ENCODE data around the gene REV3L. TPM values are rescaled to one million over a fixed set of nuclear protein-coding genes. Genes with fewer than 3 reads are reported as not detected.

The REV3L gene
- total and polyA plus RNA-seq, 2 of the 13 experiments (the other 11 are each of a cell fraction or from before 2014, with no cell fraction given), result 12.8 to 31.3 TPM

- TF ChIP-seq SETDB1 (CRISPR knock-in tag; IDR thresholded peaks at IDR 0.05; ENCODE audit: borderline replicate concordance) (no peak), ZNF362 (CRISPR knock-in tag; IDR thresholded peaks at IDR 0.05; ENCODE audit: borderline replicate concordance) (peak; percentile 77), GMEB1 (CRISPR knock-in tag; IDR thresholded peaks at IDR 0.05; ENCODE audit: borderline replicate concordance) (no peak), YY1 (IDR thresholded peaks at IDR 0.05; ENCODE audit: insufficient read depth, insufficient replicate concordance, low read depth, low read length) (peak; percentile 13), ZNF143 (CRISPR knock-in tag; IDR thresholded peaks at IDR 0.05) (no peak), FOXC1 (CRISPR knock-in tag; IDR thresholded peaks at IDR 0.05; ENCODE audit: borderline replicate concordance) (no peak), MXI1 (IDR thresholded peaks at IDR 0.05; ENCODE audit: borderline replicate concordance, low read depth, low read length) (no peak), ZNF644 (CRISPR knock-in tag; IDR thresholded peaks at IDR 0.05; ENCODE audit: low read depth) (peak; percentile 92), ZBED4 (CRISPR knock-in tag; IDR thresholded peaks at IDR 0.05; ENCODE audit: borderline replicate concordance) (no peak)
- TF ChIP-seq, protein P1, sequence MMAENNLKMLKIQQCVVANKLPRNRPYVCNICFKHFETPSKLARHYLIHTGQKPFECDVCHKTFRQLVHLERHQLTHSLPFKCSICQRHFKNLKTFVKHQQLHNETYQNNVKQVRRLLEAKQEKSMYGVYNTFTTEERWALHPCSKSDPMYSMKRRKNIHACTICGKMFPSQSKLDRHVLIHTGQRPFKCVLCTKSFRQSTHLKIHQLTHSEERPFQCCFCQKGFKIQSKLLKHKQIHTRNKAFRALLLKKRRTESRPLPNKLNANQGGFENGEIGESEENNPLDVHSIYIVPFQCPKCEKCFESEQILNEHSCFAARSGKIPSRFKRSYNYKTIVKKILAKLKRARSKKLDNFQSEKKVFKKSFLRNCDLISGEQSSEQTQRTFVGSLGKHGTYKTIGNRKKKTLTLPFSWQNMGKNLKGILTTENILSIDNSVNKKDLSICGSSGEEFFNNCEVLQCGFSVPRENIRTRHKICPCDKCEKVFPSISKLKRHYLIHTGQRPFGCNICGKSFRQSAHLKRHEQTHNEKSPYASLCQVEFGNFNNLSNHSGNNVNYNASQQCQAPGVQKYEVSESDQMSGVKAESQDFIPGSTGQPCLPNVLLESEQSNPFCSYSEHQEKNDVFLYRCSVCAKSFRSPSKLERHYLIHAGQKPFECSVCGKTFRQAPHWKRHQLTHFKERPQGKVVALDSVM (CRISPR knock-in tag; IDR thresholded peaks at IDR 0.05), result no peak; the same call in 1 of the 2 replicates
- TF ChIP-seq, protein P2, sequence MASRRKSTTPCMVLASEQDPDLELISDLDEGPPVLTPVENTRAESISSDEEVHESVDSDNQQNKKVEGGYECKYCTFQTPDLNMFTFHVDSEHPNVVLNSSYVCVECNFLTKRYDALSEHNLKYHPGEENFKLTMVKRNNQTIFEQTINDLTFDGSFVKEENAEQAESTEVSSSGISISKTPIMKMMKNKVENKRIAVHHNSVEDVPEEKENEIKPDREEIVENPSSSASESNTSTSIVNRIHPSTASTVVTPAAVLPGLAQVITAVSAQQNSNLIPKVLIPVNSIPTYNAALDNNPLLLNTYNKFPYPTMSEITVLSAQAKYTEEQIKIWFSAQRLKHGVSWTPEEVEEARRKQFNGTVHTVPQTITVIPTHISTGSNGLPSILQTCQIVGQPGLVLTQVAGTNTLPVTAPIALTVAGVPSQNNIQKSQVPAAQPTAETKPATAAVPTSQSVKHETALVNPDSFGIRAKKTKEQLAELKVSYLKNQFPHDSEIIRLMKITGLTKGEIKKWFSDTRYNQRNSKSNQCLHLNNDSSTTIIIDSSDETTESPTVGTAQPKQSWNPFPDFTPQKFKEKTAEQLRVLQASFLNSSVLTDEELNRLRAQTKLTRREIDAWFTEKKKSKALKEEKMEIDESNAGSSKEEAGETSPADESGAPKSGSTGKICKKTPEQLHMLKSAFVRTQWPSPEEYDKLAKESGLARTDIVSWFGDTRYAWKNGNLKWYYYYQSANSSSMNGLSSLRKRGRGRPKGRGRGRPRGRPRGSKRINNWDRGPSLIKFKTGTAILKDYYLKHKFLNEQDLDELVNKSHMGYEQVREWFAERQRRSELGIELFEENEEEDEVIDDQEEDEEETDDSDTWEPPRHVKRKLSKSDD (CRISPR knock-in tag; IDR thresholded peaks at IDR 0.05; ENCODE audit: low read depth), result no peak
- TF ChIP-seq, protein P3, sequence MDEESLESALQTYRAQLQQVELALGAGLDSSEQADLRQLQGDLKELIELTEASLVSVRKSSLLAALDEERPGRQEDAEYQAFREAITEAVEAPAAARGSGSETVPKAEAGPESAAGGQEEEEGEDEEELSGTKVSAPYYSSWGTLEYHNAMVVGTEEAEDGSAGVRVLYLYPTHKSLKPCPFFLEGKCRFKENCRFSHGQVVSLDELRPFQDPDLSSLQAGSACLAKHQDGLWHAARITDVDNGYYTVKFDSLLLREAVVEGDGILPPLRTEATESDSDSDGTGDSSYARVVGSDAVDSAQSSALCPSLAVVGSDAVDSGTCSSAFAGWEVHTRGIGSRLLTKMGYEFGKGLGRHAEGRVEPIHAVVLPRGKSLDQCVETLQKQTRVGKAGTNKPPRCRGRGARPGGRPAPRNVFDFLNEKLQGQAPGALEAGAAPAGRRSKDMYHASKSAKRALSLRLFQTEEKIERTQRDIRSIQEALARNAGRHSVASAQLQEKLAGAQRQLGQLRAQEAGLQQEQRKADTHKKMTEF (CRISPR knock-in tag; IDR thresholded peaks at IDR 0.05), result no peak
- TF ChIP-seq, protein P4, sequence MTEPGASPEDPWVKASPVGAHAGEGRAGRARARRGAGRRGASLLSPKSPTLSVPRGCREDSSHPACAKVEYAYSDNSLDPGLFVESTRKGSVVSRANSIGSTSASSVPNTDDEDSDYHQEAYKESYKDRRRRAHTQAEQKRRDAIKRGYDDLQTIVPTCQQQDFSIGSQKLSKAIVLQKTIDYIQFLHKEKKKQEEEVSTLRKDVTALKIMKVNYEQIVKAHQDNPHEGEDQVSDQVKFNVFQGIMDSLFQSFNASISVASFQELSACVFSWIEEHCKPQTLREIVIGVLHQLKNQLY (CRISPR knock-in tag; IDR thresholded peaks at IDR 0.05), result no peak
Measured at GRCh38 chr6:111427341-111428116, 55.5 kb downstream of the REV3L start (continued).

Data from HepG2 (cell line).